Astrocyte of the spinal cord (primary cell): ENCODE measurements around the gene MARCHF6.

Source experiments
- DNase-seq: peaks from one replicate; pipeline ENCODE4 v3.0.0; 2011; ENCODE audit warnings: low read depth, low spot score
- H3K4me3 ChIP-seq: 2 replicates; pipeline ENCODE4 v1.5.1; 2011; ENCODE audit warnings: low read depth, mild to moderate bottlenecking, low read length, moderate library complexity
- CTCF ChIP-seq: IDR thresholded peaks from 2 replicates; pipeline ENCODE4 v1.5.1; 2012; ENCODE audit warnings: low read depth, mild to moderate bottlenecking, low read length, inconsistent platforms
- in situ Hi-C: cut with HindIII; loops from 2 replicates; pipeline ENCODE4 v1.10.0; 2017; ENCODE audit warnings: low sequenced_read_pairs

The MARCHF6 gene

GRCh38 chr5:10400411-10400810 lies 46.9 kb downstream of the MARCHF6 start:
- in situ Hi-C loops, result no loop called here
- no peak for DNase-seq
- no peak for TF ChIP-seq CTCF
- no peak overlapping the region for H3K4me3 ChIP-seq

GRCh38 chr5:10400831-10401230 lies 47.3 kb downstream of the MARCHF6 start:
- DNase-seq, result no peak
- in situ Hi-C loops, result no loop called here
- no peak for TF ChIP-seq CTCF

GRCh38 chr5:10401498-10401897 lies 48.0 kb downstream of the MARCHF6 start:
- TF ChIP-seq CTCF, result no peak

More at GRCh38 chr5:10400831-10401230, 47.3 kb downstream of the MARCHF6 start:
- H3K4me3 ChIP-seq, result no peak overlapping the region

More at GRCh38 chr5:10401498-10401897, 48.0 kb downstream of the MARCHF6 start:
- no peak overlapping the region for H3K4me3 ChIP-seq
- in situ Hi-C loops, result no loop called here
- DNase-seq, result no peak
